Lower leg skin (tissue), 4 donors: ENCODE data around the gene ZNF513. TPM values are rescaled to one million over a fixed set of nuclear protein-coding genes. Genes with fewer than 3 reads are reported as not detected.

Experiments used
- DNase-seq, 2 donors: peaks; one replicate each; pipeline ENCODE4 v3.0.0-alpha.2; 2019; ENCODE audit warnings: low spot score in 2 of 2
- H3K4me3 ChIP-seq: fragments of 200-600 bp; sonication (generic); 2 replicates; pipeline ENCODE4 v1.5.1; 2017; ENCODE audit warnings: mild to moderate bottlenecking, low read depth; ENCODE audit not compliant: poor library complexity, severe bottlenecking
- POLR2A ChIP-seq, 2 donors: fragments of 450-650 bp; IDR thresholded peaks; one replicate each; pipeline ENCODE4 v1.6.1; 2016 to 2017; ENCODE audit warnings: antibody characterized with exemption in 2 of 2, mild to moderate bottlenecking in 1 of 2, moderate library complexity in 1 of 2
- WGBS, 2 donors: methylation state at CpG; one replicate each; pipeline ENCODE4 v1.1.5; 2018; 5-methylcytosine and 5-hydroxymethylcytosine counted together
- intact Hi-C: fragments of 100-400 bp; cut with DNase I; formaldehyde crosslinking; loops from one replicate; pipeline ENCODE4 v1.15.0; 2023; ENCODE audit warnings: low total_unique reads
- total RNA-seq, 4 donors: library from RNA; depleted of rRNA; stranded (reverse); fragments of >200 nt; gene quantifications; one replicate each; pipeline ENCODE4 v1.1.0, GENCODE V29; 2016
- TF ChIP-seq, protein P1 (sequence below), 3 donors: fragments of 450-650 bp; IDR thresholded peaks; one replicate each; pipeline ENCODE4 v1.5.1; 2016; ENCODE audit warnings: antibody characterized with exemption in 3 of 3, mild to moderate bottlenecking in 3 of 3, moderate library complexity in 2 of 3

ZNF513 gene
- total RNA-seq, 4 donors from 2014 or later = 8.3 to 14.9 (median 11.5) TPM

DNA sequence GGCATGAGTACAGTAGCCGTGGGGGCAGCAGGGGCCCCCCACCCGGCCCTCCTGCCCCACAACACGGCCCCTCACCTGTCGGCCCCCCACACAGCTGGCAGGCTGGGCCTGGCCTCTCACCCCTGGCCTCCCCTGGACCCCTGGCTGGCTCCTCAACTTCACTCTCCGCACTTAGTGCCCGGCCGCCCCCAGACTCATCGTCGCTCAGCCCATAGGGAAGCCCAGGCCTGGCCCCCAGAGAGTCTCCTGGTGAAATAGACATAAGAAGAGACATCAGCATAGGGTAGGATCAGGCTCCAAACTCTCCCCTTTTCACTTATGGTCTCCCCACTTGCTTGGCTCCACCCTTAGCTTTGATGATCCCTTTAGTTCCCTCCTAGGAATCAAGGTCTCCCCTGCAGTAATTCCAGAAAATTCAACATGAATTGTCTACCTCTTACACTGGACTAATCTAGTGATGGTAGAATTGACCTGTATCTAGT is 1.7 kb downstream of the ZNF513 start:
- H3K4me3 ChIP-seq = no peak overlapping the region
- TF ChIP-seq, protein P1, sequence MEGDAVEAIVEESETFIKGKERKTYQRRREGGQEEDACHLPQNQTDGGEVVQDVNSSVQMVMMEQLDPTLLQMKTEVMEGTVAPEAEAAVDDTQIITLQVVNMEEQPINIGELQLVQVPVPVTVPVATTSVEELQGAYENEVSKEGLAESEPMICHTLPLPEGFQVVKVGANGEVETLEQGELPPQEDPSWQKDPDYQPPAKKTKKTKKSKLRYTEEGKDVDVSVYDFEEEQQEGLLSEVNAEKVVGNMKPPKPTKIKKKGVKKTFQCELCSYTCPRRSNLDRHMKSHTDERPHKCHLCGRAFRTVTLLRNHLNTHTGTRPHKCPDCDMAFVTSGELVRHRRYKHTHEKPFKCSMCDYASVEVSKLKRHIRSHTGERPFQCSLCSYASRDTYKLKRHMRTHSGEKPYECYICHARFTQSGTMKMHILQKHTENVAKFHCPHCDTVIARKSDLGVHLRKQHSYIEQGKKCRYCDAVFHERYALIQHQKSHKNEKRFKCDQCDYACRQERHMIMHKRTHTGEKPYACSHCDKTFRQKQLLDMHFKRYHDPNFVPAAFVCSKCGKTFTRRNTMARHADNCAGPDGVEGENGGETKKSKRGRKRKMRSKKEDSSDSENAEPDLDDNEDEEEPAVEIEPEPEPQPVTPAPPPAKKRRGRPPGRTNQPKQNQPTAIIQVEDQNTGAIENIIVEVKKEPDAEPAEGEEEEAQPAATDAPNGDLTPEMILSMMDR (IDR thresholded peaks at IDR 0.05) = no peak
- TF ChIP-seq POLR2A (IDR thresholded peaks at IDR 0.05) = no peak
- 87 to 94% methylated on average over 7 to 8 of the region's 9 CpGs for WGBS, 2 donors

GRCh38 chr2:27378096-27378808 is 2.3 kb downstream of the ZNF513 start:
- TF ChIP-seq POLR2A (IDR thresholded peaks at IDR 0.05) = no peak
- TF ChIP-seq, protein P1 (IDR thresholded peaks at IDR 0.05) = no peak
- H3K4me3 ChIP-seq = no peak overlapping the region
- intact Hi-C loops = no loop called here
- 73 to 80% methylated on average over 26 to 28 of the region's 29 CpGs for WGBS, 2 donors
- DNase-seq = peak in 1 of 2 donors; percentile 87

More for the DNA sequence above, 1.7 kb downstream of the ZNF513 start:
- intact Hi-C loops = no loop called here
- no peak for DNase-seq

DNA sequence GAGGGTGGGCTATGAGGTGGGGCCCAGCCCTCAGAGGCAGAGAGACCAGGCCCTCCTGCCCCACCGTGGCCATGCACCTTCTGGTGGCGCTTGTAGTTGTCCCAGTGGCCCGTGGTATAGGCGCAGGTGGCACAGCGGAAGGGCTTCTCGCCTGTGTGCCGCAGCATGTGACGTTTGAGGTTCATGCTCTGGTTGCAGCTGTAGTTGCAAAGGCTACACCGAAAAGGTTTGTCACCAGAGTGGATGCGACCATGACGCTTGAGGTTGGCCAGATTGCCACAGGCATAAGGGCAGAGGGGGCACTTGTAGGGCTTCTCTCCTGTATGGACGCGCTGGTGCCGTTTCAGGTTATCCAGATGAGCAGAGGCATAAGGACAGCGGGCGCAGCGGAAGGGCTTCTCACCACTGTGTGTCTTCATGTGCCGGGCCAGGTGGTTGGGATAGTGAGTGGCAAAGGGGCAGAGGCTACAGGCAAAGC is 2.9 kb downstream of the ZNF513 start:
- intact Hi-C loops = no loop called here
- WGBS, 2 donors = 87 to 89% methylated on average over 18 of the region's 18 CpGs
- DNase-seq = no peak
- no peak overlapping the region for H3K4me3 ChIP-seq
- TF ChIP-seq POLR2A (IDR thresholded peaks at IDR 0.05) = no peak
- TF ChIP-seq, protein P1 (IDR thresholded peaks at IDR 0.05) = no peak

- H3K4me3 ChIP-seq = no peak overlapping the region
- WGBS, 2 donors = 66 to 74% methylated on average over 7 to 10 of the region's 10 CpGs
Observed at GRCh38 chr2:27376866-27377617, 3.5 kb downstream of the ZNF513 start.

GRCh38 chr2:27376151-27376865 is 4.2 kb downstream of the ZNF513 start:
- no peak for DNase-seq
- WGBS, 2 donors = 77 to 82% methylated on average over 16 of the region's 16 CpGs
- TF ChIP-seq POLR2A (IDR thresholded peaks at IDR 0.05) = no peak
- TF ChIP-seq, protein P1 (IDR thresholded peaks at IDR 0.05) = no peak
- intact Hi-C loops = no loop called here
- no peak overlapping the region for H3K4me3 ChIP-seq

More at GRCh38 chr2:27376866-27377617, 3.5 kb downstream of the ZNF513 start:
- intact Hi-C loops = no loop called here
- TF ChIP-seq POLR2A (IDR thresholded peaks at IDR 0.05) = no peak
- TF ChIP-seq, protein P1 (IDR thresholded peaks at IDR 0.05) = no peak
- DNase-seq = no peak
